NCI-H526 treated with DMSO at 0.1 percent for 48 hours (cell line): Measurements from ENCODE around the gene NOTCH1.
"Not testable (repeated sequence)": the region's sequence is repeated elsewhere in the genome, so short reads cannot be mapped to it uniquely, and the experiment has no call there.

Experiments used
- DNase-seq: peaks from one replicate; lab custom pipeline; 2025; lab: John Stamatoyannopoulos, UW

Gene NOTCH1

GRCh38 chr9:136545965-136546696 is at the start of gene NOTCH1:
TSS of gene NOTCH1 (minus strand) at chr9:136546048. CDS start at chr9:136545786, 262 bp downstream.
- peak; percentile 56 for DNase-seq

DNA sequence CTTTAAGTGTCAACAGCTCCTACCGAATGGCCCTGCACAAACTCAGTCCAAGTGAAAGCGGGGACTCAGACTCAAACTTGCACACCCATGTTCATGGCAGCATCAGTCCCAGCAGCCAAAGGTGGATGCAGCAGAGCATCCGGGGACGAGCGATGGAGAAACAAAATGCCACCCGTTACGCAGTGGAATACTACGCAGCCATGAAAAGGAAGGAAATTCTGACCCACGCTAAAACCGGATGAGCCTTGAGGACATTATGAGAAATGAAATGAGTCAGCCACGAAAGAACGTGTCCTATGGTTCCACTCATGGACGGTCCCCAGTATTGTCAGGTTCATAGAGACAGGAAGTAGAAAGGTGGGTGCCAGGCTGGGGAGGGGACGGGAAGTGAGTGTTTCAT is 48.6 kb upstream of the NOTCH1 start:
- DNase-seq = no peak

- DNase-seq = no peak
Observed at GRCh38 chr9:136593581-136593980, 47.7 kb upstream of the NOTCH1 start.

DNA sequence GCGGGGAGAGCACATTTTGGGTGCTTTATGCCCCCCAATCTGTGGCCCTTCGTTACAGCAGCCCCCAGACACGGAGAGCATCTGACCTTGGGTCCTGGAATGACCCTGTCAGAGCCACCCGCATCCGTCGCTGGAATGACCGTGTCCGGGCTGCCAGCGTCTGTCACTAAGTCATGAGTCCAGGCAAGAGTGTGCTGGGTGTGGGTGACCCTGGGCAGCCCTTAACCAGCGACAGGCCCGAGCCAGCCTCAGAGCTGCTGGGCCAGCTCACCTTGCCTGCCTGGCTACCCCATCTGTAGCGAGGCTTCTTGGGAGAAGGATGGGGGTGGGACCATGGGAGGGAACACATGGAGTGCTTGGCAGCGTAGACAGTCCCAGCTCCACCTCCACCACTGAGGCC is 46.8 kb upstream of the NOTCH1 start:
- no peak for DNase-seq

DNA sequence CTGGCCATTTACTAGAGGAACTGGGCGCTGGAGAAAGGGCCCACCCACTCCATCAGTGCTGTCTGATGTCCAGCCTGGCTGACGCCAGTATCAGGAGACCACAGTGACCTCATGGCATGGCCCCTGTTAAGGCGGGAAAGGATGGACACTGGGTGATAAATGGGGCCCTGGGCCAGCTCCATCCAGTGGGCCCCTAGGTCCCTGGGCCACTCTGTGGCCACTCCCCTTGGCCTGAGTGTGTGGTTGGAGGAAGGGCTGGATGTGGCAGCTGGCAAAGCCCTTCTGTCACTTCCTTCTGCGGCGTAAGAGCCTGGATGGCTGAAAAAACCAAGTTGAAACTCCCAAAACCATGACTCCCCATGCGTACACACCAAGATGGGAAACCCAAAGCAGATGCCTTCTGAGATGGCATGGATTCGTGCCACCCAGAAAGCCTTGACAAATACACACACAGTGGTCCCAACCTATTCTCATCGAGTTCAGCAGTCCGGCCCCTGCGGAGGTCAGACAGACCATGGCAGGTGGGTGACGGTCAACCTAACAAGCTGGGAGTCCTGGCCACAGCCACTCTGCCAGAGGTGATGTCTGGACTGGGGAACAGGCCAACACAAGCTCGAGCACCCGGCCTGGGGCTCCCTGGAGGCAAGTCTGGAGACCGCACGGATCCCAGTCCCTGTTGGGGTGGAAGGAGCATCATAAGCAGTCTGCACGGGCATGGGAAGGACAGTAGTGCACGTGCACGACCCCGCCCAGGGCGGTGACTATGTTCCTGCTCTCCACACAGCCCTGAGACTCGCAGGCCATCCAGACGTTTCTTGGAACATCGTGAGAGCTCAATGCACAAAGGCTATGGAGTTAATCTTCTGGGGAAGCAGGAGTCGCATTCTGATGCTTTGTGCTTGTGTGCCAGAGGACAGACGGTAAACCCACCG is 45.2 kb upstream of the NOTCH1 start:
- DNase-seq = no peak

DNA sequence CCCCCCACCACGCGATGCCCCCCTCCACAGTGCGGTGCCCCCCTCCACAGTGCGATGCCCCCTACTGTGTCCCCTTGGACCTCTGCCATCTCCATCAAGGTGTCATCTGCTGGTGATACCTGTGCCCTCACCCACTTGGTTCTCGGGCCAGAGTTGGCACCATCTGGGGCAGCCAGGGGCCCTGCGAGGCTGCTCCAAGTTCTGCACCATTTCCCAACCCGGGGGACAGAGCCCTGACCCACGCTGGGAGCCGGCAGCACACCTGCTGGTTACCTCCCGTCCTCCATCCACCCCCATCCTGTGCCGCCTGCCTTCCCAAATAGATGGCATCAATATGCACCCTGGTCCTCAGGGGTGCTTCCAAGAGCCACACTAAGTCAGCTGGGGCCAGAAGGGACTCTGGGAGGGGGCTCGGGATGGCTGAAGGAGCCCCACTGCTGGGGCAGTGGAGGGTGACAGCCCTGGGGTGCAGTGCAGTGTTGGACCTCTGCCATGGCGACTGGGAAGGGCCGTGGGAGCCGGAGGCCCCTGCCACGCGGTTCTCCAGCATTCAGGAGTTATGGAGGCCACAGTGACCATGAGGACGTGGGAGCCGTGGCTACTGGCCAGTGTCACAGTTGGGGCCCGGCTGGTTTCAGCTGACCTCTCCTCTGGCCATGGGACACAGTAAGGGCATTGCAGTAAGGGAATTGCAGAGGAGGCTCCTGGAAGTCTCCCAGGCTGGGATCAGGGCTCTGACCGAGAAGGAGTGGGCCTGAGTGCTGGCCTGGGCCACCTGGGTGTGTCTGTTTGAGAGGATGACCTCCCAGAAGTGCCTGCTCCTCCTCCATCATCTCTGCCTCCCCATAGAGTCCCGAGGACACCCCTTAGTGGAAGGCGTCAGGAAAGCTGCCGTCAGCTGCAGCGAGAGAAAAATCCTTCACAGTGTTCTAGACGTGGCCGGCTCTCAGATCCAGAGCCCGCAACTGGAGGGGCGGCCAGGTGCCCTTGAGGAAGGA is 44.2 kb upstream of the NOTCH1 start:
- no peak for DNase-seq

- no peak for DNase-seq
Observed at GRCh38 chr9:136588663-136589464, 43.0 kb upstream of the NOTCH1 start.

GRCh38 chr9:136587944-136588662 is 42.3 kb upstream of the NOTCH1 start:
- no peak for DNase-seq

GRCh38 chr9:136587145-136587943 is 41.5 kb upstream of the NOTCH1 start:
- DNase-seq = peak; percentile 4

DNA sequence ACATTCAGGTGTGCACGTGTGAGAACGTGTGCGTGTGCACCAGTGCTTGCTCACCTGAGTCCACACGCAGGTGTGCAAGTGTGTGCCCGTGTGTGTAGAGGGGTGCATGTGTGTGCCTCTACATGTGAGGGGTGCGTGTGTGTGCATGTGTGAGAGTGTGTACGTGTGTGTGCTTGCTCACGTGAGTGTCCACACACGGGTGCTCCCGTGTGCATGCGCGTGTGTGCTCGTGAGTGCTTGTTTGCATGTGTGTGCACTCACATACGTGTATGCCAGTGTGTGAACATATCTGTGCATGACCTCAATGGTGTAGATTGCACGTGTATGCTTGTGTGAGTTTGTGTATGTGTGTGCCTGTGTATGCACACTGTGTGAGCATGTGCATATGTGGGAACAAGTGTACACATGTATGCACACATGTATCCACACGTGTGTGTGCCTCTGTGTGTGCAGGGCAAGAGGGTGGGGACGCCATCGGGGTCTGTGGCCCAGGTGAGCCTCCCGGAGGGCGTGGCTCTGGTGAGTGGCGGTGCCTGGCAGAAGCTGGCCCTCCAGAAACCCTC is 40.6 kb upstream of the NOTCH1 start:
- no peak for DNase-seq

GRCh38 chr9:136585531-136586120 is 39.8 kb upstream of the NOTCH1 start:
- DNase-seq = no peak

DNA sequence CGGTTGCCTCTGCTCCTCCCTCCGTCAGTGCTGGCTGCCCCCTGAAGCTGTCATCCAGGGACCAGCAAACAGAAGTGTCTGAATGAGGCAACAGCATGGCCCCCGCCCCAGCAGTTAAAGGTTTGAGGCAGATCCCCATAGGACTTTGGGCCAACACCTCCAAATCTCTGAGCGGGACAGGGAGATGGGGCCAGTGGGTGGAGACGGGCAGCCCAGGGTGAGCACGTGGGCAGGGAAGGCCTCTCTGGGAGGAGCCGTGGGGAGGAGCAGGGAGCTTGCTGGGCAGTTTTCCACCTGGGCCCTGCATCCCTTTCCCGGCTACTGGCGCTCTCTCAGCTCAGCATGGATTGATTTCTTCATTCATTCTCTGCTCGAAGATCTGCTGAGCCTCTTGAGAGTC is 39.1 kb upstream of the NOTCH1 start:
- no peak for DNase-seq

DNA sequence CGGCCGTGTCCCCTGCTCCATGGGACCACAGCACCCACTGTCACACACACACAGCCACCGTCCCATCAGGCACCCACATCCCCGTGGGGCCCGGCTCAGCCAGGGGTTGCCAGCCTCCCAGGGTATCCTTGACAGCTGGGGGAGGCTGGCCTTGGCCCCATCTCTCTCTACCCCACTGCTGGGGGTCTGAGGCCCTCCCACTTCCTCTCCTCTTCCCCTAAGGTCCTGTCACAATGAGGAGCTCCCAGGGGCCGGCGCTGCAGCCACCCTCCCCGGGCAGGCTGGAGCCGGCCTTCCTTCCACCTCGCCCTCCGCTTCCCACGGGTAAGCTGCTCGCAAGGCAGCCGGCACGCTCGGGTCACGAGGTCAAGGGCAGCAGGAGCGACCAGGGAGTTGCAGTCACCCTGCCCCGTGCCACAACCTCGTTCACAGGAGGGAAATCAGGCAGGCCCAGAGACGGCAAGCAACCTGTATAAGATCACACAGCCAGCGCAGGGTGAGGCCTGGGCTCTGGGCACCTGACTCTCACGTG is 38.6 kb upstream of the NOTCH1 start:
- no peak for DNase-seq

DNA sequence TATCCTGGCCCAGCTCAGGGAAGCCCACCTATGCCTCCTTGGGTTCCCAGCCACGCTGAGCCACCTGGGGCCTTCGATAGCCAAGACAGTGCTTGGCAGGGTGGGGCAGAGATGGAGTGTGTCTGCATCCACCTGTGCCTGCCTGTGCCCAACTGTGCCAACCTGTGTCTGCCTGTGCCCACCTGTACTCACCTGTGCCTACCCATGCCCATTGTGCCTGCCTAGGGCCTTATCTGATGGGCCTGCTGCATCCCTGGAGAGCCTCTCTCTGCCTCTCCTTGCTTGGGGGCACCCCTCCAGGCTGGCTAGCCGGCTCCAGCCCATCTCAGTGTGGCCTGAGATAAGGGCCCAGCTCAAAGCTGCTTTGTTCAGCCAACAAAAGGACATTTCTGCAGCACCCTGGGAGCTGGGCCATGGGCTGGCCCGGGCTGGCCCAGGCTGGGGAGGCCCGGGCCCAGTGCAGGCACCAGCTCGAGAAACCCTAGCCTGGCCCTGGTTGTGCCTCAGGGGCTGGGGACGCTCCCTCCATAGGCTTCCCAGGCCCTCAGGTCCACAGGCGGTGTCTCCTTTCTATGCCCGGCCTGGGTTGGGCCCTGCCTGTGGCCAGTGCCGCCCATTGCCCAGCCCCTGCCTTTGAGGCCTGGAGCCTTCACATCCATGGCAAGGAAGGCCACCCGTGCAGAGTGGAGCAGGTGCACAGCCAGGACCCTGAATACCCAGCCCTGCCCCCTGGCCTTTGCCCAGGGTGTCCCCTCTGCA is 37.3 kb upstream of the NOTCH1 start:
- no peak for DNase-seq

DNA sequence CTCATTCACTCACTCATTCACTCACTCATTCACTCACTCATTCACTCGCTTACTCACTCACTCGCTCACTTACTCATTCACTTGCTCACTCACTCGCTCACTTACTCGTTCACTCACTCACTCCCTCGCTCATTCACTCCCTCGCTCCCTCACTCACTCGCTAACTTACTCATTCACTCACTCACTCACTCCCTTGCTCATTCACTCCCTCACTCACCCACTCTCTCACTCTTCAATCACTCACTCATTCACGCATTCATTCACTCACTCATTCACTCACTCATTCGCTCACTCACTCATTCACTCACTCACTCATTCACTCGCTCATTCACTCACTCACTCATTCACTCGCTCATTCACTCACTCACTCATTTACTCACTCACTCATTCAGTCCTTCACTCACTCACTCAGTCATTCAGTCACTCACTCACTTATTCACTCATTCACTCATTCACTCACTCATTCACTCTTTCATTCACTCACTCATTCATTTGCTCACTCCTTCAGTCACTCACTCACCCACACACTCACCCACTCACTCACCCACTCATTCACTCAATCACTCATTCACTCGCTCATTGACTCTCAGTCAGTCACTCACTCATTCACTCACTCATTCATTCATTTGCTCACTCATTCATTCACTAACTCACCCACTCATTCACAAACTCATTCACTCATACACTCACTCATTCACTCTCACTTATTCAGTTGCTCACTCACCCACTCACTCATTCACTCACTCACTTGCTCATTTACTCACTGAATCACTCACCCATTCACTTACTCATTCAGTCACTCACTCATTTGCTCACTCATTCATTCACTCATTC is 36.0 kb upstream of the NOTCH1 start:
- DNase-seq = no peak

- not testable (repeated sequence) for DNase-seq
Observed at GRCh38 chr9:136579650-136580219, 33.9 kb upstream of the NOTCH1 start.
